GM19099 (cell line): ENCODE measurements around the gene C2CD2.

ENCODE experiments used
- POLR2A ChIP-seq: IDR thresholded peaks from 3 replicates; pipeline ENCODE4 v1.6.1; 2011; ENCODE audit warnings: low read depth; ENCODE audit not compliant: insufficient read length; ENCODE audit errors: extremely low read depth

The C2CD2 gene

DNA sequence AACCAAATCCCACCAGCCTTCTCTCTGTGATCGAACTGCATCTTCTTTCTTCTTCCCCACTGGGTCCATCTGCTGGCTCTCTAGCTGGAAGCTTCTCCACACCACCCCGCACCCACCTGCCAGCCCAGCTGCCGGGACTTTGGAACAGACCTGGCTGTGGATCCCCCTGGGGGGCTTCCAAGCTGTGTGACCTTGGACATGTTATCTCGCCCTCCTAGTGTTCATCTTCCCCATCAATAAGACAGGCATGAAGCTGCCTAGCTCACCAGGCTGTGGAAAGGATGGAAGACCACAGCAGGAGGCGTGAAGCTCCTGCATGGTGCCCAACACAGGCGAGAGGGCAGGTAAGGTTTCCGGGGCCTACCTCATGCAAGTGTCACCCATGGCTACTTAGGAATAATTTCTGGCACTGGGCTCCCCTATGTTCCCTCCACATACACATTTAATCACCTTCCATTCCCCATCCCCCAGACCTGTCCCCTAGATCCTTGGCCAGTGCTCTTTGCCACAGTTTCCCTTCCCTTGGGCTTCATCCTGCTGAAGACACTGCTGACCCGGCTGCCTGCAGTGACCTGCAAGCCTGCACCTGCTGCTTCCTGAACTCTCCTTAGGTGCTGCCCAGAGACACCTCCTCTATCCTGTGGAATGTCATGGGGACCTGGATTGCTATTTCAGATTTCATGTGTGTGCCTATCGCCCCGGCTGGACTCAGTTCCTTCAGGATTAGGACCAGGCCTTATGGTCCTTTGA is 13.2 kb upstream of the C2CD2 start:
- no peak for TF ChIP-seq POLR2A

DNA sequence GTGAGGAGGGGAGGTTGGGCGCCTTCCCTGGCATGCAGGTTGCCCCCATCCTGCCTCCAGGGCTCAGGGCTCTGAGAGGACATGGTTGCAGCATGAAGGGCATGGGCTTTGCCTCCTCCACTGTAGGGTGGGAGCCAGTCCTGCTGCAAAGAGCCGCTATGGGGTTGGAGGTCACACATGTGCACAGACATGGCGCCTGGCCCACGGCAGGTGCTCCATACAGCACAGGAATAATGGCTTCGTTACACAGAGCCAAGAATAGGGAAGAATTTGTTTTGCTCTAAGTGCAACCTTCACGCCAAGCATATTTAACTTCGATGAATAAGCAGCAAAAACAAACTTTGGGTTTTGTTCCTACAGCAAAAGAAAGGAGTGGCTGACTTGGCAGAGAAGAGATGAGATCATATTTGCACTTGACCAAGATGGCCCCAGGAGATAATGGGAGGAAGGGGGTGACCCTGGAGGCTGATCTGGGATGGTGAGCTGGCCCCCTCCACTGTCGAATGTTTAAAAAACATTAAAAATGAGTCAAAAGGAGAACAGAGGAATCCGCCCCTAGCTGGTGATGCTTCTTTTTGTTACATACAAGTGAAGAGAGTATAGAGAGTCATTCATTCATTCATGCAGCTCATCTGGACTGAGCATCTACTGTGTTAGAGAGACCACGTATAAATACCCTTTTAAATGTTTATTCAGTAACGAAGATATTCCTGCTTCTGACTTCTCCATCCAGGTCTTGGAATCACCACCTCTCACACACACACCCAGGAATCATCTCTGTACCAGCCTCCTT is 12.4 kb upstream of the C2CD2 start:
- TF ChIP-seq POLR2A, result no peak

DNA sequence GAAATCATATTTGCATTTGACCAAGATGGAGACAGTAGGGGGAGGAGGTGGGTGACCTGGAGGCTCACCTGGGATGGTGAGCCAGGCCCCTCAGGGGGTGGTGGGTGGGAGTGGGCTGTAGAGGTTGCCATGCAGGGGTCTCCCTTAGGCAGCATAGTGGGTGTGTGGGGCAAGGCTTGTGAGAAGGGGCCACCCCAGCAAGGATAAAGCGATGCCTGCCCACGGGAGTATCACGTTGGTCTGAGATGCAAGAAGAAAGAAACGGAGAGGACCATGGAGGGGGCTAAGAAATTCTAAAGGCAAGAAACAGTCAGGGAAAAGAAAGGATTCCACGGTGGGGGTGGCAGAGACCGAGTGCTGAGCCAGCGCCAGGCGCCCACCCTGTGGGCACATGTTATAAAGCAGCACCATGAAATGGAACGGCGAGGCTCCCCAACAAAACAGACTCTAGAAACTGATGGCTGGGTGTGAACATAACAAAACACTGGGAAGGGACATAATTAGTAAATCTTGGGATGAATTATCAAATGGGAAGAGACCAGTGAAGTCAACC is 11.7 kb upstream of the C2CD2 start:
- no peak for TF ChIP-seq POLR2A

DNA sequence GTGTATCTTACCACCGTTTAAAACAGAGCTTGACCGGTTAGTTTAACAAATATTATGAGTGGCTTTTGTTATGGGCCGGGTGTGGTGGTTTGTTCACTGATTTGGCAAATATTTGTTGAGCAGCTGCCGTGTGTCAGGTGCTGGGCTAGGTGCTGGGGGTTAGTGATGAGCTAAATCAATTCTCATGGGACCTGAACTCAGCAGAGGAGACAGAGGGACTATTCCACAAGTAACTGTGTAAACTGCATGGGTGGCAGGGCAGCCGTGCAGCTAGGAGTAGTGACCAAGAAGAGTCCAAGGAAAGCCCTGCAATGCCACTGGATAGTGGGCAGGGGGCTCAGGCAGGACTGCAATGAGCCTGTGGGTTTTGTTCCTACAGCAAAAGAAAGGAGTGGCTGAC is 11.2 kb upstream of the C2CD2 start:
- no peak for TF ChIP-seq POLR2A

DNA sequence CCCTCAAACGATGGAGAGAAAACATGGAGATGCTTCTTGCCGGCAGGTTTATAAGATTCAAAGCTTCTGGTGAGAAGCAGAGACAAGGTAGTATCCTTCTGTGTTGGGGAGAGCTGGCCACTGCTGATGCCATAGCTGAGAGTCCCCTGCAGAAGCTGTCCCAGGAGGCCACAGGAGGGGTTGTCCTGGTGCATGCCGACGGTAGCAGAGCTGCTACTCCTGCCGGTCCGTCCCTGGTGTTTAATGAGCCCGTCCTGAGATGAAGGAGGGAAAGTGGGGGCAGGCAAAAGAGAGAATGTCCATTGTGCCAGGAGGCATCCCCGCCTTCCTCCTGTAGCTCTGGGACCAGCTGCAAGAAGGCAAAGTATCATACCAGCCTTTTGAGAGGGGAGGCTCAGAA is 10.4 kb upstream of the C2CD2 start:
- TF ChIP-seq POLR2A, result no peak

DNA sequence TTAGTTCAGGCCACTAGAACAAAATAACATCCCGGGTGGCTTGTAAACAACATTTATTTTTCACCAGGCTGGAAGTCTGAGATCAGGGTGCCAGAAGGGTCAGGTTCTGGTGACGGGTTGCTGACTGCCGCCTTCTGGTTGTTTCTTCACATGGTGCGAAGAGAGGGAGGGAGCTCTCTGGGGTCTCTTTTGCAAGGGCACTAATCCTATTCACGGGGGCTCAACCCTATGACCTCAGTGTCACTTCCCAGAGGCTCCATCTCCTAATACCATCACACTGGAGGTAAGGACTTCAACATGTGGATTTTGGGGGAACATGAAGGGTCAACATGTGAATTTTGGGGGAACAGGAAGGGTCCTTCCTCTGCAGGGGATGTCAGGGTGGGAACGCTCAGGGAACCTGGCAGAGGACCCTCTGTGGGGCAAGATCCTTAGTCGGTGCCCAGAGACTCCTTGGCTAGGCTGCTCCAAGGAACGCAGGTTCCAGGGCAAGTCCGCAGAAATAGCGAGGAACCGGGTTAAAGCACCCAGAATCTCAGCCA is 8.7 kb upstream of the C2CD2 start:
- no peak for TF ChIP-seq POLR2A

DNA sequence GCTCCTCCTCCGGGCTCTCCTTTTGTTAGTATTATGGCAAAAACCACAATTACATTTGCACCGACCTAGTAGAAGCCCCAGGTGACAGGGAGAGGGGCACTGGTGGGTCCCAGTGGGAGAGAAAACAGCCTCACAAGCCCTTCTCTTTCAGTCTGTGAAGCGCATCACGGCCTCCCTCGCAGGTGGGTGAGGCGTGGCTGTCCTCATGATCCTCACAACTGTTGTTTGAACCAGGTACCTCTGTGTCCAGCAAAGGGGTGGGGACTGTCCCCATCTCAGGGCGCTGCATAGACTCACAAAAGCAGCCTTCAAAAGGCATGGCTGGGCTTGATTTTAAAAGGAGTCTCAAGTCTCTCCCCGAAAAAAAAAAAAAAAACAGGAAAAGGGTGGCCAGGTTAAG is 7.9 kb upstream of the C2CD2 start:
- TF ChIP-seq POLR2A, result no peak

DNA sequence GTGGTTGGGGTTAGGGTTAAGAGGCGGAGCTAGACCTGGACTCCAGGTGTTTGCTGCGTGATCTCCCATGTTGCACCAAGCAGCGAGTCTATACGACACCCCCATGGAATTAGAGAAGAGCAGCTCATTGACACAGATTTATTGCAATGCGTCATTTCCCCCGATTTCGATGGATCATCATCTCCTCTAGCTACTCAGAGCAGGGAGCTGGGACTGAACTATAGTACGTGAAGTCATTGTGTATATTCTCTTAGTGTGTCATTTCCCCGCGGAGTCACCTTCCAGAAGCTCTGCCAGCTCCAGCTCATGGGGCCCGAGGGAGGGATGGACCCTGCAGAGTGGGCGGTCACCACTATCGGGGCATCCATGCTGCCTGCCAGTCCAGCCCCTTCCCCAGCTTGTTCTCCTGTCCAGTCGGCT is 7.5 kb upstream of the C2CD2 start:
- no peak for TF ChIP-seq POLR2A

DNA sequence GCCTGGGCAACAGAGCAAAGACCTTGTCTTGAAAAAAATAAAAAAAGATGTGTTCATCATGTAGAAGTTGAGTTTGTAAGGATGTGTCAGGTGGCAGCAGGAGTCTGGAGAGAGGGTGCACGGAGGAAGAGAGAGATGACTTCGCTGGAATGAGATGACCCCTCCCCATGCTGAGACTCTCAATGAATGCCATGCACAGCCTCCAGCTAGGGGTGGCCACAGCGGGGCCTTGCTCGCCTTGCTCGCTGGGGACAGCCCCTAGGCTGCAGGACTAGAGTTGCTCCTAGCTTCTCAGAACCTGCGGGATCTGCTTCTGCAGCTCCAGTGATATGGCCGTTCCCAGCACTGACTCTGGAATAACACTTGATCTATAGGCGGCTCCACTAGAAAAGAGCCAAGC is 6.6 kb upstream of the C2CD2 start:
- no peak for TF ChIP-seq POLR2A

DNA sequence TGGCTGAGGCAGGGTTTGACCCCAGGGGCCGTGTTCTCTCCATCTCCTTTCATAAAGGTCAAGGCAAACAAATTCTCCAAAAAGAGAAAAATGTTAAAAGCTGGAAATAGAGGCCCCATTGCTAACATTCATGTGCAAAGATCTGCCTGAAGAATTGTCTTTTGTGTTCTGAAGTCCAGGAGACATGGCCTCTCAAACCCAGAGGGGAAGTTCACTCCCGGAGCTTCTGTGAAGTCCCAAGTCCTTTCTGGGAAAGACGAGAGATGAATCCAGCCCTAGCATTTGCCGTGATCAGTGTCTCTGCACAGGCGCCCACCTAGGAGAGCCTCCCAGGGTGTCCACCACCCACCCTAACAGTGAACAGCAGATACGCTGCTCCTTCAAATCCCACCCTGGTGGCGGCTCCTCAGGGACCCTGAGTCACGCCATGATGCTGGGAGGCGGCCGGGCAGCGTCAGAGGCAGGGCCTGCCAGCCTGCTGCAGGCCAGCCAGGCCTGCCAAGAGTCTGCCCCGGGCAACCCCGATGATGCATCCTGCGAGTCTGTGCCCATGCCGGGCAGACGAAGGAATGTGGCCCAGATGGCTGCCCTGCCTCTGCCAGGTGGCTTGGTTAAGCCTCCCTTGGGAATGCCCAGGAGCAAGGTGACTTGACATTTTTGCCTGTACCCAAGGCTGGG is 5.2 kb upstream of the C2CD2 start:
- TF ChIP-seq POLR2A, result no peak

DNA sequence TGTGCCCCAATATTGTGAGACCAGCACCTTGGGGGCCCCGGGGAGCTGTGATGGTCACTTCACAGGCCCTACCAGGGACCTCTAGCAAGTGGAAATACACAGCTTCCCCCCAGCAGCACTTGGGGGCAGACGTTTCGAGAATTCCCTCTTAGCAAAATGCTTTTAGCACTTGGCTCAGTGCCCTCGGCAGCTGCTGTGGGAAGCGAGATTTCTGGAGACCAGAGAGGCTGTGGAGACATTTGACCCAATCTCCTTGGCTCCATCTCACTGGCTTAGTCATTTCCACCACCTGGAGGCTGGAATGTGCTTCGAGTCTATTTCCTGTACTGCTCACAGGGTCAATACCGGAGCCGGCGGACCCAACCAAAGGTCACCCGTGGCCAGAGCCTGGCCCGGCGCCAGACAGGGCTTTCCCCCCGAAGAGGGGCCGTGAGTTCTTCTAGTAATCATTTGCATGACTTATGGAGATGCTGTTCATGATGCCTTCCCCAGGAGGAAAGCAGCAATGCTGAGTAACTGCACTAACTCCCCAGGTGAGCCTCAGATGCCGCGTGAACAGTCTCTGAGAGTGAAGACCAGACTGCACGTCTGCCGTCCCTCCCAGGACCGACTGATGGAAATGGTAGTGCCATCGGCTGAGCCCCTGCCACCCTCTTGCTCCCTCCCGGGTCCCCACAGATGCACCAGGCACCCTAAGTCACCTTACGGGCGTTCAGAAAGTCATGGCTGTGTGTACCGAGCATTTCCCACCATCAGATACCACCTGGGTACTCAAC is 4.4 kb upstream of the C2CD2 start:
- TF ChIP-seq POLR2A, result no peak

DNA sequence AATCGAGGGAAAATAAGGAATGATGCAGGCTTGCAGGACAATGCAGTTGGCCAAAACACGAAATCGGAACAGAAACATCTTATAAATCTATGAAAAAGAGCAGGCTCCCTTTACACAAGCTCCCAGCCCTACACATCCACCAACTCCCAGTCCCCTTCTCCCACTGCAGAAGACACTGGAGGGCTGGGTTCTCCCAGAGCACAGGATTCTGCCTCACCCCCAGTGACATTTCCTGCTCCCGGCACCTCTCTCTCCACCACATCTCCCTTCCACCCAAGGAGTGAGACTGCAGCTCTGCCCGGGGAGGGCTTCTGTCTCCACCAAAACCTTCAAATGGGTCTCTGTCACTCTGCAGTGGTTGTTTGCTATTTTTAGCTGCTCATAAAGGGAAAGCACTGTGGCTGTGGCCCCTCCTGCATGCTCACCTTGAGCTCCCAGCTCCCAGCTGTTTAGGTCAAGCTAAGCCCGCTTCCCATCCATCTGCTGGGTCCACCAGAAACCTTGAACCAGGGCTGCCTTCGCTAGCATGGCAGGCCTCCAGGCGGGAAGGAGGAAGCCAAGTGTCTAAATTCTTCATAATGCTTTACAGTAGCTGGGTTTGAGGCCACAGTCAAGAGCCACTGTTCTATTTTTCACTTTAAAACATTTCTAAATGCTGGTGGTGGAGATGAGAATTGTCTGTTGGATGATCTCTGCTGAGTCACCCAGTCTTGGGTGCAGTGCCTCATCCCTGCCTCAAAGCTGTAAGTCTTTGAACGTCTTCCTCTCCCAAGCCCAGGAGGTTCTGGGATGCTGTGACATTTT is 3.3 kb upstream of the C2CD2 start:
- TF ChIP-seq POLR2A, result no peak

DNA sequence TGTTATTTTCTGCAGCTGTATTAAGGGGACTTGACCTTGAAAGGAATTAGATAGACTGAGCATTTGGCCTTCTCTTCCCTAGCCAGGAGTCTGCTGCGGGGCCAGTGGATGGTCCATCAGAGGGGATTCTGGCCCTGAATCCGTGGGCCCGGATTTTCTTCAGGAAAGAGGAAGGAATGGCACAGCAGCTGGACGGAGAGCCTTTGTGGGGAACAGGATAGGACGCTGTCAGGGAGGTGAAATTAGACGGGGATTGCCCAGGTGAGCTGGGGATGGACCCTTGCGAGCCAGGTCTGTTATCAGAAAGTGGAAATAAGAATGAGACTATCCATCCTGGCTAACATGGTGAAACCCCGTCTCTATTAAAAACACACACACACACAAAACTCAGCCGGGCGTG is 1.7 kb upstream of the C2CD2 start:
- TF ChIP-seq POLR2A, result no peak

DNA sequence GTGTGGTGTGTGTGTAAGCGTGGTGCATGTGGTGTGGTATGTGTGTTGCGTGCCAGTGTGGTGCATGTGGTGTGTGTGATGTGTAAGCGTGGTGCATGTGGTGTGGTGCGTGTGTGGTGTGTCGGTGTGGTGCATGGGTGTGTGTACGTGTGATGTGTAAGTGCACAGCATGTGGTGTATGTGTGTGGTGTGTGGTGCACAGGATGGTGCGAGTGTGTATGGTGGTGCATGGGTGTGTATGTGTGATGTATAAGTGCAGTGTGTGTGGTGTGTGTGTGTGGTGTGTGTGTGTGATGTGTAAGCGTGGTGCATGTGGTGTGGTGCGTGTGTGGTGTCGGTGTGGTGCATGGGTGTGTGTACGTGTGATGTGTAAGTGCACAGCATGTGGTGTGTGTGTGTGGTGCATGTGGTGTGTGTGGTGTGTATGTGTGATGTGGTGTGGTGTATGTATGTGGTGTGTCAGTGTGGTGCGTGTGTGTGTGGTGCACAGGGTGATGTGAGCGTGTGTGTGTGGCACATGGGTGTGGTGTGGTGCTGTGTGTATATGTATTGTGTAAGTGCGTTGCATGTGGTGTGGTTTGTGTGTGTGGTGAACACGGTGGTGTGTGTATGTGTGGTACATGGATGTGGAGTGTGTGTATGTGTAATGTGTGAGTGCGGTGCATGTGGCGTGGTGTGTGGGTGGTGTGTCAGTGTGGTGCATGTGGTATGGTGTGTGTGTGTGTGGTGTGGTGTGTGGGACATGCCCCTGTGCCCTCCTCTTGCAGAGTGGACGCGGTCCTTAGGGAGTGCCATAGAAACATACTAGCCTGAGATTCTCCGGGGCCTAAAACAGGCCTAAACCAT is 1.1 kb upstream of the C2CD2 start:
- TF ChIP-seq POLR2A, result no peak
